NCI-H345 treated with DMSO at 0.1 percent for 48 hours (cell line): ENCODE measurements around the gene SORBS2.

ENCODE experiments used
- DNase-seq: peaks from one replicate; lab custom pipeline; 2025; ENCODE audit not compliant: unreplicated experiment; lab: John Stamatoyannopoulos, UW

SORBS2 gene

DNA sequence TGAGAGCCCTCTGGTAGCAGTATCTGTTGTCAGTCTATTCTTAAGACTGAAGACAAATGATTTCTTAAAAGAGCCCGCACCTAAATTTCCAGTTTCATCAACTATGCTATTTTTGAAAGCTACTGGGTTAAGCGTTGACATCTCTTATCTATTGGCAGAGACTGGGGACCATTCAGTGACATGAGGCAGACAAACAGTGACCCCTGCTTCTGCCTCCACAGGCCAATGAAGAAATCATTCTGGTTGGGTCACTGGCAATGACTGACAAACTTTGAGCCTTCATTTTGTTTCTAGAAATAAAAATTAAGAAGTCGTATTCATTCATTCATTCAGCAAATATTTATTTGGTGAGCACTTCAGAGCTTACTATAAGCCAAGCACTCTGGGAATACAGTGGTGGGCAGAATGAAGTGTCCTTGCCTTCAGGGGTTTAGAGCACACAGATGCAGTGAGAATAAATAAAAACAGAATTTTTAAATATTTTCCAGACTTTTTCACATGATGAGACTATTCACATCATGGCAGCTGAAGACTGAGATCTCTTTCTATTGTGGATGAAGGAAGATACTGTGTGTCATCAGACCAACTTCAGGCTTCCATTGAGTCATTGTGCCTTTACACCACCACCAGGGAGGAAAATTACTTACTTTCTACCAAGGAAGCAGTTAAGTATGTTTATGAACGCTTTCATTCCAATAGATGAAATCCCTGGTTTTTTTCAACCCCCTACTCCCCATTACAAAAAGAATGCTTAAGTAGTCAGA, 36.0 kb downstream of the SORBS2 start:
- no peak for DNase-seq

DNA sequence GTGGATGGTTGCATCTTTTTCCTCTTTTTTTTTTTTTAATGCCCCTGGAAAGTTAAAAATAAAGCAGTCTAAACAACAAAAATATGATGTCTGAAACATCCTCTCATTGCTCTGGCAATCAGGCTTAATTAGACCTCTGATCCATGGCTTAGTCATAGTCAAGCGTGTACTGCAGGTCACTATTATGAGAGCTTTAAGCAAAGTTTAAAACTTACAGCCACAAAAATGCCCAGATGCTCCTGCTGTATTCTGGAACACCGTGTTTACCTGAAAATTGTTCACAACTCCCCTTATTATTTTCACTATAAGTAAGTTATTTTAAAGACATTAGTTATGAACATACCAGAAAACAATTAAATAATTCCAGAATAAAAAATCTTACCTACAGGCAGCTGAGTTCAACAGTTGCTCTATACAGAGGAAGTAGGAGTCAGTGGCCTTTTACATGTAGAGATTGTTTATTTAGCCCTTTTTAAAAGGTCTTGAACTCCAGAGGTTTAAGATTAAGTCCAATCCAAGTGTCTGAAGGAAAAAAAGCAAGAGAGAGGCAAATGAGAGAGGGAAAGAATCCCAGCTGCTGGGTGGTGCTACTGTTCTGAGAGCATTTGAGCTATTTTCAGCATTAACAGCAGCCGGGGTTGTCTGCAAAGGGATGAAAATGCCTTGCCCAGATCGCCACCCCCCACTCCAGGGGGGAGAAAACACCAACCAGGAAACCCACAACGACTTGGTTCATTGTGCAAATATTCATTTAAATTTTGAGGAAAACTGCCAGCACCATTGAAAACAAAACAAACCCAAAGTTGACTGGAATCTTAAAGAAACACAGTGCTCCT, 36.9 kb downstream of the SORBS2 start:
- DNase-seq = no peak

DNA sequence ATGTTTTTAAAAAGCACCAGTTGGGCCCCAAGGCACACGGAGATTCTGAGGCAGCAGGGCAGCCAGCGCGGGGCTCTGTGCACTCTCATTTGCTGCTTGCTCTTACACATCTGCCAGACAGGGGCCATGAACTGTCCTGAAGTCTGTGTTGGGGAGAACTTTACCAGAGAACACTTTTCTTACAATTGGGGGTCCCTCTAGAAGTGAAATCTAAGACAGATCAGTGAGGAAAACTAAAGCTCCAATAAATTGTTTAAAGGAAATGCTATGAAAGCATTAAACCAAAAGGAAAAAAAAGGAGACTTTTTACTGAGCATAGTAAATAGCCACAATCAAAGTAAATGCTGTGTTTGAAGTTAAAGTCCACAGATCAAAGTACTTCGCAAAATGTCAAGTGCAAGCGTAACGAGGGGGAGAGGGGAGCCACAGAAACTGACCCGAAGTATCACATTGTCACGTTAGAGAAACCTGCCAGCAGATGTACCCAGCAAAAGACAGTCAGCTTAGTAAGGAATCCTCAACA, 37.8 kb downstream of the SORBS2 start:
- no peak for DNase-seq

DNA sequence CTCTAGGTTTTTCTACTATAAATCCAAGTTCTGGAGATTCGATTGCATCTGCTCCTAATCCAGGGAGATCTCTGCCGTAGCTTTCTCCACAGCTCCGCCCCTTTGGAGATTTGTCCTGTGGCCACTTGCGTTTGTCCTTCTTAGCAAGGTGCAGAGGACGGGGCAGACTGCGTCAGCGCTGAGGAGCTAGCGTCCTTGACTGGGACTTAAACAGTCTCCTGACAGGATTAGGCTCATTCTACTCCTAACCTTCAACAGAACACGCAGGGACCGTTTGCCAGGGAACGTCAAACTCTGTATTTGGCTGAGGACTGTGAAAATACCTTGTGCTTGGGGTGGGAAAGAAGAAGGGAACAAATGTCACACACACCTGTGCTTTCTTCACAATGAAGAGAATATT, 38.6 kb downstream of the SORBS2 start:
- no peak for DNase-seq

DNA sequence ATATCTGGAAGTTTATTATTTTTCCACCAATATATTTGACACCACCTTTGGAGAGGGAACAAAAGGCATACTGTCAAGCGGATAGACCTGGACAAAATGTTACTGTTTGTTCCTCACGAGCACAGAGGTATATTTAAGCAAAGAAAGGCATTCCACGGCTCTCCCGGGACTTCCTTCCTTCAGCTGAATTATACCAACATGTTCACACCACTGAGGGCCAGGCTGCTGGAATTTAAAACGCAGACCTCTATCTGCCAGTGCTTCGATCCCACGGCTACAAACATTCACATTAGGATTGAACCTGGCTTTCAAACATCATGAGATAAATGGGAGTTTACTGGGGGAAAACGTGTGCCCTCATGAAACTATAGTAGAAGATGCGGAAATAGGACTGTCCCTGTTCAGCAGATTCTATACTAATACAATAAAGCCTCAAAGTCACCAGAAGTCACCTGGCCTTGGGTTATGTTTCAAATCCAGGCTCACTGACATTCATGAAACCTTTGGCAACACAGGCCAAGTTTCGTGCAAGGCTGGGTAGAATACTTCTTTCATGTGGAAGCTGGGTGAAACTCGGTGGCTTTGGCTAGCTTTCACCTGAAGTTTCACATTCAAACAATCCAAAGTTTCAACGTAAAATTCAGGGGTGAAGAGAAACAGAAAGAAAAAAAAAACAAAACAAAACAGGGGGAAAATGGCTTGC, 39.5 kb downstream of the SORBS2 start:
- DNase-seq = no peak

DNA sequence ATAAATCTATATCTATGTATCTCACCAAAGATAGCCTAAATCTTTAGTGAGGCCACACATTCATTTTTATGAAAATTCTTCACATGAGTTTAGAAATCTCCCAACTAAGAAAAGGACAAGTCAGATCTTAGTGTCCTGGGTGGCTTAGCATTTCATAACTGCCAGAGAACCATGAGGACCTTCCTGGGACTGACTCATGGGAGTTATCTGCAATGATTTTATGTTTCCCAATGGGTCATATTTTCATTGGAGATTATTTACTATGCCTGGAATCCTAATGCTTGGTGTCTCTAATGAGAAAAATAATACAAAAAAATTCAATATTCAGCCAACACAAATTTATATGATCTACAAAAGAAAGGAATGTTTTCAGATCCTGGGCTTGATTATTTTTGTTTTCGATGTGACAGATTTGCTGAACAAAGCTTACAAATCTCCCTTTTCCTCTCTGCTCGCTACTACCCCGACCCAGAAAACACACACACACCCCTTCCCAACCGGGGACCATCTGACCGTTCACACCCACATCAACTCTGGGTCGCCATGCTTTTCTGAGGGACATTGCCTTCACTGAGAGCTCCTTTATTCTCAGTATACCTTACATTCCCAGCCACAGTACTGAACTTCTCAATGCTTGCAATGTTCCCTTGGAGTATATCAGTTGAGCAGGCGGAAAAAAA, 40.1 kb downstream of the SORBS2 start:
- DNase-seq = no peak

DNA sequence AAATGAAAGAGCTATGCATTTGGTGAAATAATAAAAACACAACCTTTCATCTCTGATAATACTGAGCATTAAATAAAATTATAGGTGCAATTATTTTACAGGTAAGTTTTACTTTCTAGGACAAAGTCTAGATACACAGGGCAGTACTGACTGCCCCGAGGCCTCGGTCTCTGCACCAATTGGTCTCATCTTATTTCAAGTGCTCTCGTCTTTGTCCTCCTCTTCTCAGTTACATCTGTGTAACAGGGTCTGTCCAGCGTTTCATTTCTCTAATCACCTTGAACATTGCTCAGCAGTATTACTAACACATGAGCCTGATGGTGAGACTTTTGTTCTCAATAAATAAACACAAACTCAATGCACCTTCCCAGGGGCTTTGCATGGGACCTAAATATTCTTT, 44.5 kb downstream of the SORBS2 start:
- DNase-seq = no peak

DNA sequence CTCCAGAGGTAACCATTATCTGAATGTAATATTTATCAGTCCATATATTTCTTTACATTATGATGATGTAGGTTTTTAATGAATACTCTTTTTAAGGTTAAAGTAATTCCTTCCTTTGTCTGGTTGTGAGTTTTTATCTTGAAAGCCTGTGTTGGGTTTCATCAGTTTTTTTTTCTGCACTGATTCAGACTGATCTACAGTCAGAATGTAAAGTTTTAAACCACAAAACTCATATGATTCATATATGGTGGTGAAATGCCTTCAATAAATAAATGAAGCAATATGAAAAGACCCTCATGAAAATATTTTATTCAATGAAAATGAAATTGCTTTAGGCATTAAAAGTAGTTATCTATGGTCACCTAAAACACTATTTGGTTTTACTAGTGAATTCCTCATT, 47.1 kb downstream of the SORBS2 start:
- DNase-seq = no peak

DNA sequence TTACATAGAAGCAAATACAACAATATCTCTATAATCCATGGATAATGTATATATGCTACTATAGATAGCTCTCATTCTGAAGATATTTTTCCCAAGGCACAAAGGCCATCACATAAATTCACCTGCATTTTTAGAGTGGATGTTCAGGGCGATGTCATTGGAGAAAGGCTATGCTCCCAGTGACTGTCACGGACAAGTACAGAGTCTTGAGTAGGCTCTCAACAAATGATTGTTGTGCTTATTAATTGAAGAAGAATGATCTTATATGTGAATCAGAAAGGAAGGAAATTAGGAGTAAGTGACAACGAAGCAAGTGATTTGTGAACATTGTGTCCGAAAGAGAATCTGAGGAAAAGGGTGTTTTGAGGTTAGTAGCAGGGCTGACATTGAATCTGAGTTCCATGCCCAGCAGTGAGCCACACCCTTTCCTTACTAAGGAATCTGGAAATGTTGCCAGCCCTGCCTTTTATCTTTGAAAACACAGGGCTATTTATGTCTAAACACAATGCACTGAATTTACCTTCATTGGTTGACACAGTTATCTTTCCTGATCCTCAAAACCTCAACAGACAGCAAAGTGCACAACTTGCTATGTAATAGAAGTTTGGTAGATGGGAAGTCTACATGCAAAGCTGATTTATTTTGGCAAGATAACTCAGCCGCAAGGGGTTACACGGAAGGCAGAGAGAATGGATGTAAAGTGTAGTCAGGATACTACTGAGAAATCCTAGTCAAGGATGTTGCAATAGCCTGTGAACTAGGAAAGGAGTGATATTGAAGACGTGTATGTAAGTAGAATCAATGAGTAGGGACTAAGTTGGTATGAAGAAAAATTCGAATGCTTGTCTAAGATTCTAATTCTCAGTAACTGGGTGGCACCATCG, 50.4 kb downstream of the SORBS2 start:
- no peak for DNase-seq

DNA sequence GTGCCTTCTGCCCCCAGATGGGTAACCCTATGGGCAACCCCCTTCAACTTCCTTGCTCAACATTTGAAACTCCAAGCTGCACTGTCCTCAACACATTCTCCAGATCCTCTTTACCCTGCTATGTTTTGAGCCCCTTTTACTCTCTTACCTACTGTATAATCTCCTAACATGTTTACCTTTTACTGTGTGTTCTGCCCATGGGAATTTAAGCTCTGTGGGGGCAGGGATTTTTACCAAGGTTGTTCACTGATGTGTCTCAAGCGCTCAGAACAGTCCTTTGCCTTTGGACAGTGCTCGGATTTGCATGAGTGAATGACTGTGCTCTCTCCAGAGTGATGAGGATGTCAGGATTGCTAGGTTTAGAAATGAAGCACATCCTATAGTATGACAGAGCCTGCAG, 53.2 kb downstream of the SORBS2 start:
- no peak for DNase-seq

DNA sequence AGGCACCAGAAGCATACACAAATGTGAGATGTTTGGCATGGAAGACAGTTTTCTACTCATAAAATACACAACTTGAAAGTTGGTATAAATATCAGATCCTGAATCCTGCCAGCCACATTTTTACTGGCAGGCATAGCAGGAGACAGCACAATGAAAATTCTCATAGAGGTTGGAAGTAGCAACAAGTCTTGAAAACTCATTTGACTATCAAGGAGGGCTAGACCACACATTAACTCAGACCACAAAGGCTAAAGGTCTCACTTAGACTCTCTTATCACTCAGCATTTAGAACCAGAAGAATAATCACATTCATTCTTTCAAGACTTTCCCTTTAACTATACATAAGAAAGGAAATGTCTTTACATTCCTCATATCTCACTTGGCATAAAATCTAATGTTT, 56.5 kb downstream of the SORBS2 start:
- no peak for DNase-seq

DNA sequence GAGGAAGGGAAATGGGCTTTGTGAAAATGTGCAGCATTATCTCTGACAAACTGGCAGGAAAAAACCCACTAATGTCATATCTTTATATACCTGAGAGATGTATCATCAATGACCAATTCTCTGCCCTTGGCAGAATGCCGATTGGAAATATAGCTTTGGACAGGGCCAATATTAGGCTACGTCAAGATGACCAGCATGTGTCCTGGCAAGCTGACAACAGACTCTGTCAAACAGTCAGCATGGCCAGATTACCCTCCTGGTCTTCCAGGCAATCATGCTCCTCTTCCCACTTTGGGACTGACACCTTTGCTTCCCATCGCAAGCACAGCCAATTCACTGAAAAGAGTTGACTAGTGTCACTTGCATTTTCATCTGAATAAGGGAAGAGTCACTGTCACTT, 57.0 kb downstream of the SORBS2 start:
- no peak for DNase-seq

DNA sequence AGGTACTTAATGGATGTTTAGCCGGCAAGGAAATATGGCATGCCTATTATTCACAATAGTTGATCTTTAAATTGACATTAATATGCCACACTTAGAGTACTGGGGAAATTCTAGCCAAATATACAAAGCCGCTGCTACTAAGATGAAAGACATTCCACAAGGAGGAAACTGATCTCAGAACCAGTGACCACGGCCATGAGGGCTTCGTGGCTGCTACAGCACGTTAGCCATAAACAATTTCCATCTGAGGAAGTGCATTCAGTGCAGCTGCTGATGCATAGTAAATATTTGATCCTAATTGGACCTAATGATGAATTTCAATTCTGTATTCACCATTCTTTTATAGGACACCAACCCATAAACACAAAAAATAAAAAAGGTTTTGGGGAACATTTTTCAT, 59.1 kb downstream of the SORBS2 start:
- DNase-seq = no peak

DNA sequence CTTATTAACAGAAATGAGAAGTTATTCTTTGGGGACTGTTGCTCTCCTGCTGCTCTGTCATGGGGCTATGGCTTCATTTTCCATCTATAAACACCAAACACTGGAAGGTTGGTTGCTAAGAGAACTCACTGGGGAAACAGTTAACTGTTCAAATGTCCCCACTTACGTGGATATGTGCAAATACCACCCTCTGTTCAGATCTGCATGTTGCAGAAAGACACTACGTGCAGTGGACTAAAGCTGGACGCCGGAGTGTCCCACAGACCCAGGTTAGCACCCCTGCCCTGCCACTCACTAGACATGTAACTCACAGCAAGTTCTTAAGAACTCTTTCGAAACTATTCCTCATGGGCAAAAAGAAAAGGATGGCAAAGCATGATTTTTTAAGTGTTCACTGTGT, 62.1 kb downstream of the SORBS2 start:
- no peak for DNase-seq

DNA sequence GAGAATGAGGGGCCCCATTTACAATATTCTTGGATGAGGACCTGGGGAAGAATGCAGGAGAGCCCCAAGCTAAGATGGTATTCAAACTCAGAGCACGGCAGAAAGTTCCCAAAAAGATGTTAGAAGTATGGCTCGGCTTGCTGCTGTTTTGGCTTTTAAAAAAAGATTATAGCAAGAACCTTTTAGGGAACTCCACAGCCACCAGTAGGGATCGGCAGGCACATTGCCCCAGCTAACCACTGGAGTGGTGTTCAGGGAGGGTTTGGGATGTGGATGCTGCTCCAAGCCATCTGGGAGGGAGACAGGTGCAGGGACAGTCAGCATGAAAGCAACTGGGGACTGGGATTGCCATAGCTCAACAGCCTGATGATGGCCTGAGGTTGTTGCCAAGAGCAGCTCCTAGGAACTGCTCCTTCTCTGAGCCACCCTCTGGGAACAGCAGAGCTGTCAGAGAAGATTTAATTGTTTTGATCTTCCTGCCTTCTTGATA, 63.0 kb downstream of the SORBS2 start:
- no peak for DNase-seq

DNA sequence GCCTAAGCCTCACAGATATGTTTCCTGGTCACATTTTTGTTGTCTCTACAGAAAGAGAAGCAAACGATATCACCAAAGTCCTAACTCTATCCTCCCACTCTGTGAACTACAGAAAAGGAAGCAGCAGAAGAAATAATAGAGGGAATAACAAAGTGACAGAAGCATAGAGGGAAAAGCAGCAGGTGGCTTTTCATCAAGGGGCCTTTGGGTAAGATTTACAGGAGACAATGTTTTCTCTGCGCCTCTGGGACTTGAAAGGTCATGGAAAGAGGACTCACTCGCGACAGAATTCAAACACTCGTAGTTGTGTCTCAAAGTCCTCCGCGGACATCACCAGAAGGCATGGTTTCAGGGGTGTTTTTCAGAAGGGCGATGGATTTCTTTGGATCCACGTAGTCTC, 66.1 kb downstream of the SORBS2 start:
- DNase-seq = no peak

DNA sequence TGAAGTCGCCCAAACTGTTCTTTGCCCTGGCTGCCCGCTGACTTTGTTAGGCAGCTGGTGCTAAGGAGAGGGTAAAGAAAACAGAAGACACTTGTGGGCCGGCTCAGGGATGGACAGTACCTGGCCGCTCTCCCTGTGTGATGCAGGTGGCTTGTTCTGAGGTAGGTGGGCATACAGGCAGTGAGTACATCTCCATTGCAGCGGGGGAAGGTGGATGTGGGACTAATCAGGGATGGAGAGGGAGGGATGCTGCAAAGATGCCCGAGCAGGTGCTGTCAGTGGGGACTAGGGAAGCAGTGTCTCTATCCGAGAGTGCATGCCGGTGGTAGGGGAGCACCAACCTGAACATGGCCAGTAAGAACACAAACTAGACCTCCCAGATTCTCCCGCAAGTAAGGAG, 67.0 kb downstream of the SORBS2 start:
- no peak for DNase-seq

DNA sequence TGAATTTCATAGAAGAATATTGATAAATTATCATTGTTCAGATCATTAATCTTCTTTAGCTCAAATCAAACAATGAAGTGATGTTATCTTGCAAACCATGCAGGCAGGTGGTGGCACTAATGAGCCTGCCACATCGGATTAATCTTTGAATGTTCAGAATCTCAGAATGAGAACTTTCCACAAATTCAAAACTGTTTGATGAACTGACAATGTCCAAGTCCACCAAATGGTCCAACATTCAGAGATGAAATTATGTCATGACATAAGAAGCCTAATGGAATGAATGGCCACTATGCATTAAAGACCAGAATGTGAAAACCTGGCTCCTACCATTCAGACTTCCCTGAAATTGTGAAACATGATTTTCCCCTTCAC, 67.5 kb downstream of the SORBS2 start:
- DNase-seq = no peak

DNA sequence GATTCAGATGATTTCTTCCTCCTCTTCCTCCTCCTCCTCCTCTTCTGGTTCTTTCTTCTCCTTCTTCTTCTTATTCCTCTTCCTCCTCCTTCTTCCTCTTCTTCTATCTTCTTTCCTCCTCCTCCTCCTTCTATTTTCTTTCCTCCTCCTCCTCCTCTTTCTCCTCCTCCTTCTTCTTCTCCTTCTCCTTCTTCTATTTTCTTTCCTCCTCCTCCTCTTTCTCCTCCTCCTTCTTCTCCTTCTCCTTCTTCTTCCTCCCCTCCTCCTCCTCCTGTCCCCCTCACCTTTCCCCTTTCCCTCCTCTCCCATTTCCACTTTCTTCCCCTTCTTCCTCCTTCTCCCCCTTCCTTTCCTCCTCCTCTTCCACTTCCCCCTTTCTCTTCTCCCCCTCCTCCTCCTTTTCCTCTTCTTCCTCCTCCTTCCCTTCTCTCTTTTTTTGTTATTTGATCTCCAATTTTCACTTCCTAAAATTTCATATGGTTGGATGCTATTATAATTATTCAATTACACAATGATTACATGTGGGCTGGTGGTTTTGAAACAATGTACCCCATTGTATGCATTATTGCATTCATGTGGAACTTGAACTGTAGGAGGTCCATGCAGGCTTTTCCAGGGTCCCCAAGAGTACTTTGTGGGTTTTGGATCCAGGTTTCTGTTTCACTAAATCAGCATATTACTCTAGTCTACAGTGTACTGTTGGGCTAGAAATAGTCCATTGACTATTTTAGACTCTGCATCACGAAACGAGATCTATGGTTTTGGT, 68.1 kb downstream of the SORBS2 start:
- no peak for DNase-seq
